ENCODE data around the gene AGPAT2.
"Not testable (repeated sequence)": the region's sequence is repeated elsewhere in the genome, so short reads cannot be mapped to it uniquely, and the experiment has no call there.

AGPAT2 gene

GRCh38 chr9:136643596-136644342, 43.5 kb downstream of the AGPAT2 start:
- DNase-seq, result no peak

- DNase-seq, result no peak
Observed at GRCh38 chr9:136642439-136642921, 44.8 kb downstream of the AGPAT2 start.

GRCh38 chr9:136640171-136641111, 46.8 kb downstream of the AGPAT2 start:
- no peak for DNase-seq

- no peak for DNase-seq
Observed at GRCh38 chr9:136634904-136635303, 52.4 kb downstream of the AGPAT2 start.

GRCh38 chr9:136632491-136633106, 54.7 kb downstream of the AGPAT2 start:
- peak; percentile 26 for DNase-seq

- not testable (repeated sequence) for DNase-seq
Observed at GRCh38 chr9:136632072-136632471, 55.2 kb downstream of the AGPAT2 start.

- peak; percentile 79 for DNase-seq
Observed at GRCh38 chr9:136631038-136632000, 55.9 kb downstream of the AGPAT2 start.

- no peak for DNase-seq
Observed at GRCh38 chr9:136630662-136630992, 56.6 kb downstream of the AGPAT2 start.

GRCh38 chr9:136629879-136630661, 57.2 kb downstream of the AGPAT2 start:
- peak; percentile 62 for DNase-seq

GRCh38 chr9:136629001-136629878, 58.0 kb downstream of the AGPAT2 start:
- DNase-seq, result no peak

- no peak for DNase-seq
Observed at GRCh38 chr9:136628268-136628667, 59.0 kb downstream of the AGPAT2 start.

- no peak for DNase-seq
Observed at GRCh38 chr9:136627703-136628102, 59.6 kb downstream of the AGPAT2 start.

GRCh38 chr9:136626740-136627642, 60.3 kb downstream of the AGPAT2 start:
- no peak for DNase-seq

- no peak for DNase-seq
Observed at GRCh38 chr9:136626066-136626725, 61.1 kb downstream of the AGPAT2 start.

- no peak for DNase-seq
Observed at GRCh38 chr9:136625101-136626065, 61.9 kb downstream of the AGPAT2 start.

- DNase-seq, result no peak
Observed at GRCh38 chr9:136624184-136624951, 62.9 kb downstream of the AGPAT2 start.

- no peak for DNase-seq
Observed at GRCh38 chr9:136623842-136624183, 63.4 kb downstream of the AGPAT2 start.
